ENCODE data around the gene TANGO2.

TANGO2 gene

DNA sequence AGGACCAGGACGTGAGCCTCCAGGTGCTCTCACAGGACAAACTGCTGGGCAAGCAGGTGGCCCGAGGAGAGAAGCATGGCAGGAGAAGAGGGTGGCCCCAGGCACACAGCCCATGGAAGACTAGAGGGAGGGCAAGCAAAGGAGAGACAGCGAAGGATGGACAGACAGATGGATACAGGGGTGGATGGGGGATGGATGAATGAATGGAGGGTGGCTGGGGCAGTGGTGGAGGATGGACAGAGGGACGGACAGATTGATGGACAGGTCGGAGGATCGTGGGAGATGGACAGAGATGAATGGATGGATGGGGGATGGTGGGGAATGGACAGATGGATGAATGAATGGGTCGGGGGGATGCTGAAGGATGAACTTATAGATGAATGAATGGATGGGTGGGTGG lies 27.0 kb upstream of the TANGO2 start:
- no peak for TF ChIP-seq POLR2AphosphoS5 (IDR thresholded peaks at IDR 0.05; ENCODE audit: low read depth, low read length)
- TF ChIP-seq PAX5 (IDR thresholded peaks at IDR 0.05; ENCODE audit: insufficient read depth, low read length, severe bottlenecking) = no peak
- no peak for TF ChIP-seq TAF1 (IDR thresholded peaks at IDR 0.05; ENCODE audit: low read depth, low read length)
- no peak for TF ChIP-seq SPI1 (IDR thresholded peaks at IDR 0.05; ENCODE audit: low read depth, low read length)
- TF ChIP-seq POU2F2 (IDR thresholded peaks at IDR 0.05; ENCODE audit: low read depth, low read length) = no peak
- no peak for TF ChIP-seq POLR2A (IDR thresholded peaks at IDR 0.05; ENCODE audit: low read depth, low read length)
- DNase-seq (ENCODE audit: insufficient read length, low spot score) = no peak
- no peak for FAIRE-seq

DNA sequence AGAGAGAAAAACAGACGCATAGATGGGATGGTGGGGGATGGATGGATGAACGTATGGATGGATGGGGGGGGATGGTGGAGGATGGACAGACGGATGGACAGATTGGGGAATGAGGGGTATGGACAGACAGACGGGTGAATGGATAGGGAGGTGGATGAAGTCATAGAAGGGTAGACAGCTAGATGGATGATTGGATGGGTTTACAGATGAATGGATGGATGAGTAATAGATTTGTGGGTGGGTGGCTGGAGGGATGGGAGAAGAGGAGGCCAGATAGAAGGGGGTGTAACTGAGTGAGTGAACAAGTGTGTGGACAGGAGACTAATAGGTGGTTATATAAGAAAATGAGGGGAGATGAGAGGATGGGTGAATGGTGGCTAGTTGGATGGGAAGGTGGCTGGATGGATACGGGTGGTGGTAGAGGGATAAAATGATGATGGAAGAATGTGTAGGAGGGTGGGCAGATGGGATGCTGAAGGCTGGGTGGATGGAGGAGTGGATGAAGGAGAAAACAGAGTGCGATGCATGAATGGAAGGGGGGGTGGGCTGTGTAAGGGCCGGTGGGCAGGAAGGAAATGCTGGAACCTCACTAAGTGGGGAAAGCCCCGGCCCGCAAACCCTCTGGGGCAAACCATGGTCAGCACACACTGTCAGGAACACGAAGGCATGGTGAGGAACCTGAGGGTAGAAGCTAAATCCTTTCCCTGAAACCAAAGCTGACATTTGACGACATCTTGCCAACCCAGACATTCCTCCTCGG lies 25.9 kb upstream of the TANGO2 start:
- no peak for DNase-seq (ENCODE audit: insufficient read length, low spot score)
- TF ChIP-seq POLR2AphosphoS5 (IDR thresholded peaks at IDR 0.05; ENCODE audit: low read depth, low read length) (no peak), PAX5 (IDR thresholded peaks at IDR 0.05; ENCODE audit: insufficient read depth, low read length, severe bottlenecking) (no peak), POU2F2 (IDR thresholded peaks at IDR 0.05; ENCODE audit: low read depth, low read length) (no peak)
- no peak for FAIRE-seq

DNA sequence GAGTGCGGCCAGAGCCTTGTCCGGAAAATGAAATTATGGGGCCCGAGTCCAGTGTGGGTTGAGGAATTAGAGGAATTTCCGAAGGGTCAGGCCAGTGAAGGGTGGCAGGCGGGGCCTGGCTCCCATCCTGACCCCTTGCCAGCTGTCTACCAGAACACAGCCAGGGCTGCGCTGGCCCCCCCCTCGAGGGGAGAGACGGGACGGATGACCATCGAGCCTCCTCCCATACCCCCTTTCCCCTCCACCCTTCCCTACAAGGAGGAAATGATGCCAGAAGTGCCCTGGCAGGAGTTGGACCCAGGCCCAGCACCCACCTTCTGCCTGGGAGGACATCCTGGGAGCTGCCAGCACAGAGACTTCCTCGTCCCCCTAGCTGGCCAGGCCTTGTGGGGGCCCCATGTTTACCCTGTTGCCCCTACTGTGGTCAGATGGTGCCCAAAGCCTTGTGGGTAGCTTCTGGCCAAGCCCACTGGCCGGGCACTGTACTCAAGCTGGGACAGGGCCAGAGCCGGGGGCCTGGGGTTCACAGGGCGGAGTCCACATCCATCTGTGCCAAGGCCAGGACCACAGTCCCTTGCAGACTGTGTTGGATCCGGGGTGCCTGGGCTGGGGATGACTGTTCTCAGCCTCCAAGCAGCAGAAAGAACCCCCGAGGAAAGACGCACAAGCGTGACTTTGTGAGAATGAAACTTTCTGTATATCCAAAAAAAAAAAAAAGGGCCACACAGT lies 25.1 kb upstream of the TANGO2 start:
- no peak for DNase-seq (ENCODE audit: insufficient read length, low spot score)
- FAIRE-seq = no peak
- TF ChIP-seq SPI1 (IDR thresholded peaks at IDR 0.05; ENCODE audit: low read depth, low read length) (no peak), POU2F2 (IDR thresholded peaks at IDR 0.05; ENCODE audit: low read depth, low read length) (no peak), PAX5 (IDR thresholded peaks at IDR 0.05; ENCODE audit: insufficient read depth, low read length, severe bottlenecking) (no peak), POLR2A (IDR thresholded peaks at IDR 0.05; ENCODE audit: low read depth, low read length) (no peak), POLR2AphosphoS5 (IDR thresholded peaks at IDR 0.05; ENCODE audit: low read depth, low read length) (no peak), TAF1 (IDR thresholded peaks at IDR 0.05; ENCODE audit: low read depth, low read length) (no peak)

DNA sequence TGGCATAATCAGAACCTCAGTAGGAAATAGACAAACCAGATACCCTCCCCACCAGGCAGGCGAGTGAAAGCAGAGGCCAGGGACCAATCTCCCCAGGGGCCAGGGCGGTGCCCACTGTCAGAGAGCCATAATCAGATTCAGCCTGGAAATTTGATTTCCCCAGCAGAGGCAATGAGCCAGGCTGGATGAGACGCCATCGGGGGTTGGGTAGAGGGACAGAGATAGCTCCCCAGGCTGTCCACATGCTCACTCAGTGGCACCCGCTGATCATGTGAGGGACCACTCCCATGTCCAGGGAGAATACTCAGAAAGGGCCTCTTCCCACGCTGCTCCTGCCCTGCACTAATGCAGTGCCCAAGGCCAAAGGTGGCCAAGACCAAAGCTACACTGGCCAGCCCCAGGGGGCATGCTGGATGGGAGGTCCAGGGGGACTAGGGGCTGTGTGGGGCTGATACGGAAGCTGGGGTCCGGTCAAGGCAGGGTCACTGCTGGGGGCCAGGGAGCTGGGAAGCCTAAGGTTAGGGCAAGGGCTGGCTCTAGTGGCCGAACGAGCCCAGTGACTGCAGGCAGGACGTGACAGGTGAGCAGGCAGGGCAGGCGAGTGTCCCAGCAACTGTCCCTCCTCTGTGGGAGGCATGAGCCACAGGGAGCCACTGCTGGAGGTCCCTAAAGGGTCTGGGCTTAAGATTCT lies 24.1 kb upstream of the TANGO2 start:
- no peak for FAIRE-seq
- DNase-seq (ENCODE audit: insufficient read length, low spot score) = no peak
- no peak for TF ChIP-seq SPI1 (IDR thresholded peaks at IDR 0.05; ENCODE audit: low read depth, low read length)
- no peak for TF ChIP-seq POLR2AphosphoS5 (IDR thresholded peaks at IDR 0.05; ENCODE audit: low read depth, low read length)
- no peak for TF ChIP-seq PAX5 (IDR thresholded peaks at IDR 0.05; ENCODE audit: insufficient read depth, low read length, severe bottlenecking)
- no peak for TF ChIP-seq POU2F2 (IDR thresholded peaks at IDR 0.05; ENCODE audit: low read depth, low read length)
- TF ChIP-seq POLR2A (IDR thresholded peaks at IDR 0.05; ENCODE audit: low read depth, low read length) = no peak

DNA sequence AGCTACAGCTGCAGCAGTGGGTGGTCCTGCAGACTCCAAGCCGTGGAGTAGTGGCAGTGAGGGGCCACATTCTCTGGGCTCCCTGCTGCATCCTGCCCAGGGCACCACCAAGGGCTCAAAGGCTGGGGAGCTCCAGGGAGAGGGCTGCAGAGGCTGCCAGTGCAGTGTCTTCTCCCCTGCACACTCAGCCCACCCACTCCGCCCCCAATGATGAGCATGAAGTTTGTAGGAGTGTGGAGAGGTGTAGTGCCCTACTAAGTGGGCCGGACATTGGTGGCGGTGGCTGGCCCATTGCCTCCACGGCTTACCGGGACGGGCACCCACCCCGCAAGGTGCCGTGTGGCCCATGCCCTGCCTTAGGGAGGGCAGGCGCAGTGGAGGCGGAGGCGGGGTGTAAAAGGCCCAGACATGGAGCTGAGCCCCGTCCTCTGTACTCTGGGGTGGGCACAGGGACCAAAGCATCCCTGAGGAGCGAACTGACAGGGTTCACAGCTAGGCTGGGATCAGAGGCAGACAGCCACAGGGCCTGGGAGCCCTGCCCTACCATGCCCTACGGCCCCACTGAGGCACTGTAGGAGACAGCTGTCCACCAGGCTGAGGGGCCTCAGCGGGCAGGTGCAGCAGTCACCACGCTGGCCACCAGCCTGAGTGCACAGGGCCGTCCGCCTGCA lies 23.2 kb upstream of the TANGO2 start:
- TF ChIP-seq TAF1 (IDR thresholded peaks at IDR 0.05; ENCODE audit: low read depth, low read length) (no peak), POU2F2 (IDR thresholded peaks at IDR 0.05; ENCODE audit: low read depth, low read length) (no peak), PAX5 (IDR thresholded peaks at IDR 0.05; ENCODE audit: insufficient read depth, low read length, severe bottlenecking) (no peak), SPI1 (IDR thresholded peaks at IDR 0.05; ENCODE audit: low read depth, low read length) (no peak), POLR2AphosphoS5 (IDR thresholded peaks at IDR 0.05; ENCODE audit: low read depth, low read length) (no peak), POLR2A (IDR thresholded peaks at IDR 0.05; ENCODE audit: low read depth, low read length) (no peak)
- DNase-seq (ENCODE audit: insufficient read length, low spot score) (no peak), FAIRE-seq (no peak)

DNA sequence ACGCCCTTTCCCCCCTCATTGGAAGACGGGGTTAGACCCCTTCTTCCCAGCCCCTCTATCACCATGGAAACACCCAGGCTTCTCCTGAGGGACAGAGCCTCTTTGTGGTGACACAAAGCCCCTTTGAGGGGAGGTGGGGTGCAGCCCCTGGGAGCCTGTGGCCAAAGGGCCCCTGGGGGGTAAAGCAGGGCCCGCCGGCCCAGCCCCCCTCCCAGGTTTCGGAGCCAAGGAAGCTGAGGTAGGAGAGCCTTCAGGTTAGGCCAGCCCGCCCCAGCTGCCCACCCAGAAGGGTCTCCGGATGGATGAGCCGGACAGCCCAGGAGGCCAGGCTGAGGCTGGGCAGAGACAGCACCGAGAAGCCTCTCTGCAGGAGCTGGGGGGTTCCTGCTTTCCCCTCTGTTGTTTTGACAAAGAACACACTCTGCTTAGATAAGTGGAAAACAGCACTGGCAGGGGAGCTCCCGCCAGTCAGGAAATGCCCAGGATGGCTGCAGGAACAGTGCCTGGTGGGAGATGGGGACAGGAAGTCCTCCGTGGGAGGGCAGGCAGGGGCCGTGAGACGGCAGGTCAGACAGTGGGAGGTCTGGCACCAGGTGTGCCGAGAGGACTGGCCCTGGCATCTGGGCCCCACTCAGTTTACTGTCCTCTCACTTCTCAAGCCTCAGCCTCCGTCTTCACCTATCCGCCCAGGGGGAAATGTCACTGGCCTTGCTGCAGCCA lies 22.5 kb upstream of the TANGO2 start:
- TF ChIP-seq TAF1 (IDR thresholded peaks at IDR 0.05; ENCODE audit: low read depth, low read length) (no peak), POU2F2 (IDR thresholded peaks at IDR 0.05; ENCODE audit: low read depth, low read length) (no peak), POLR2AphosphoS5 (IDR thresholded peaks at IDR 0.05; ENCODE audit: low read depth, low read length) (no peak), PAX5 (IDR thresholded peaks at IDR 0.05; ENCODE audit: insufficient read depth, low read length, severe bottlenecking) (no peak), SPI1 (IDR thresholded peaks at IDR 0.05; ENCODE audit: low read depth, low read length) (no peak), POLR2A (IDR thresholded peaks at IDR 0.05; ENCODE audit: low read depth, low read length) (no peak)
- DNase-seq (ENCODE audit: insufficient read length, low spot score) (no peak), FAIRE-seq (no peak)

DNA sequence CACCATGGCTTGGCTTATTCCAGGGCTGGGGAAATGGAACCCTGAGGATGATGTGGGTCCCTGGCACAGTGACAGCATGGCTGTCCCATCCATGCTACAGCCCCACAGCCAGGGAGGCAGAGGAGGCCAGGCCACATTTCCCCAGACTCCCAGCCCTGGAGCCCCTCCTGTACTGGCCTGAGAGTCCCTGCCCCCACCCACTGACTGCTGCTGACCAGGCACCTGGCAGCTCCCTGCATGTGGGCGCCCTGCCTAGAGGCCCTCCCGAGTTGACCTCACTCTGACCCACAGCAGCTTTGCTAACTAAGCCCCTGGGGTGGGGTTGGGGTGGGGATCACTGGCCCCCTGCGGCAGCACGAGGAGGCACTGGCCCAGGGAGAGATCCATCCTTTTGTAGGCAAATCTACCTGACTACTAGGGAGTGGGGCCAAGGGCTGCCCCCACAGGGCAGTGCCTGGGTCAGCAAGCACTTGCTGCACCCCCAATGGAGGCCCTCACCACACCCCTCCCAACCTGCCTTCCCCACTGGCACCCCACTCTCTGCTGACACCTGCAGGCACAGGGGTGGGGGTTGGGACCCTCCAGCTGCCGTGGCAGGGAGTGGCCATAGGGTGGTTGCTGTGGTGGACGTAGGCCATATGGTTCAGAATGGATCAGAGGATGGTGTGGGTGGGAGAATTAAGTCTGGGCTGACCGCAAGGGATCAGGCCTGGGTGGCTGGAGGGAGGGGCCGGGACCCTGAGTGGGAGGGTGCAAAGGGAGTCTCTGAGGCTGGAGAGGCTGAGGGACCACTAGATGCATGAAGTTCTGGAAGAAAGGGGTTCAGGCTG lies 21.7 kb upstream of the TANGO2 start:
- no peak for TF ChIP-seq POLR2AphosphoS5 (IDR thresholded peaks at IDR 0.05; ENCODE audit: low read depth, low read length)
- no peak for TF ChIP-seq POU2F2 (IDR thresholded peaks at IDR 0.05; ENCODE audit: low read depth, low read length)
- no peak for TF ChIP-seq TAF1 (IDR thresholded peaks at IDR 0.05; ENCODE audit: low read depth, low read length)
- TF ChIP-seq PAX5 (IDR thresholded peaks at IDR 0.05; ENCODE audit: insufficient read depth, low read length, severe bottlenecking) = no peak
- TF ChIP-seq SPI1 (IDR thresholded peaks at IDR 0.05; ENCODE audit: low read depth, low read length) = no peak
- no peak for TF ChIP-seq POLR2A (IDR thresholded peaks at IDR 0.05; ENCODE audit: low read depth, low read length)
- DNase-seq (ENCODE audit: insufficient read length, low spot score) (no peak), FAIRE-seq (no peak)
